Inferior parietal cortex (tissue), 1 donor: ENCODE data around the gene CCDC33.

Experiments used
- DNase-seq: peaks from one replicate; pipeline ENCODE4 v3.0.0-alpha.2; 2016; ENCODE audit errors: extremely low spot score

Gene CCDC33

GRCh38 chr15:74229686-74230085, 6.4 kb upstream of the CCDC33 start:
- no peak for DNase-seq

DNA sequence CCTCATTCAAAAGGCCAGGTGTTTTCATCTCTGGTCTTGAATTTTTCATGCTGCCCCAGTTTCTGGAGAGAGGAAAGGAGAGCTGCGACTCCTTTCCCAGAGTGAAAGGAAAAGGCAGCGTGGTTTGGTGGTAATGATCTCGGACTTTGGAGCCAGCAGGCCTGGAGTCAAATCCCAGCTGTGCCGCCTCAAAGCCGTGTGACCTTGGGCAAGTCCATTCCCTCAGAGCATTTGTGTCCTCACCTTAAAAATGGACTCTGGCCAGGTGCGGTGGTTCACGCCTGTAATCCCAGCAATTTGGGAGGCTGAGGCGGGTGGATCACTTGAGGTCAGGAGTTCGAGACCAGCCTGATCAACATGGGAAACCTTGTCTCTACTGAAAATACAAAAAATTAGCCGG, 4.7 kb upstream of the CCDC33 start:
- DNase-seq = no peak

DNA sequence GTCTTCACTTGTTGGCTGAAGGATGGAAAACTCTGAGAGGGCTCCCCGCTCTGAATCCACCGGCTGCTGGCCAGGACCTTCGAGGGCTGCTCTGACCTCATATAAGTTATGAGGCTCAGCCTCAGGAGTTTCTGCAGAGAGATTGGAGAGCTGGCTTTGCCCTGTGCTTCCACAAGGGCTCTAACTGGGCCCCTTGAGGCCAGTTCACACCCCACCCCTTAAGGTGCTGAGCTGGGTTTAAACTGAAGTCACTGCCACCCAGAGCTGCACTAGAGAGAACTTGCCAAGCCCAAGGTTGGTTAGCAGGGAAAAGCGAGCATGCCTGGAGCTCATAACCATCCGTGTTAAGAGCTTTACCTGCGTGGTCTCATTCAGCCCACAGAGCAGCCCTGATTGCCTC, 2.8 kb upstream of the CCDC33 start:
- DNase-seq = no peak

- DNase-seq = no peak
Observed at GRCh38 chr15:74233851-74234597, 2.1 kb upstream of the CCDC33 start.

DNA sequence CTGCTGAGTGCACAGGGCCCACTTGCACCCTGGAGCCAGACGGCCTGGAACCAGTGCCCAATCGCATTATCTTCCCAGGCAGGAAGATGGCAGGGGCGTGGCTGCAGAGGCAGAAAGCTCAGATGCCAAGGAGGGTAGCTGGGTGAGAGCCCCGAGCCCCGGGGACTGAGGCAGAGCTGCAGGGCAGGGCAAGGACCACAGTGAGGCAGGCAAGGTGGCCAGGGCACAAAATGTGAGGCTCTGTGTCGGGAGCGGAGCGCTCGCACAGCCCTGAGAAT, 1.6 kb upstream of the CCDC33 start:
- no peak for DNase-seq

DNA sequence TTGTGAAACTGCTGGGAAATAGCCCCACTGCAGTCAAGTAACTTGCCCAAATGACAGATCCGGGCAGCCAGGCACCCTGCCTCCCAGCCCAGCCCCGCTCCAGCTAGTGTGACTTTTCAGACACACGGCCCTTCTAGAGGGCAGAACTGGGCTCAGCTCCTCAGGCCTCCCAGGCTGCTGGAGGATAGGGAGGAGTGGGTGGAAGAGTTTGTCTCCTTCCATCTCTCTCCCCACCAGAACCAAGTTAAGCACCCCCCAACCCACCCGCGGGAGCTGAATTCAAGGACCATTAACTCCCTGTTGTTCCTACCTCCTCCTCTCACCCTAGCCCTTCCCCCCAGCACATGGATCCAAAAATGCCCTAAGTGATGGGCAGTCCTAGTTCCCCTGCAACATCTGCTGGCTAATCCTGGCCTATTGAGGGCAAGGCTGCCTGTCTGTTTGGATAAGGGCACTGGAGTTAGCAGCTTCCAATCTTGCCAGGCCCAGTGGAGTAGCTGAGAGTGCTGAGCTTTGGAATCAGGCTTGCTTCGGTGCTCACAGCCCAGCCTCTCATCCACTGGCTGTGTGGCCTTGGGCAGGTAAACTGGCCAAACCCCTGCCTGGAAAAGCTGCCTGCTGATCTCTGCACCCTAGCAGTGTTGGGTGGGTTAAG, 3.1 kb downstream of the CCDC33 start:
- no peak for DNase-seq

GRCh38 chr15:74240002-74240568, 4.0 kb downstream of the CCDC33 start:
- DNase-seq = peak; percentile 82

DNA sequence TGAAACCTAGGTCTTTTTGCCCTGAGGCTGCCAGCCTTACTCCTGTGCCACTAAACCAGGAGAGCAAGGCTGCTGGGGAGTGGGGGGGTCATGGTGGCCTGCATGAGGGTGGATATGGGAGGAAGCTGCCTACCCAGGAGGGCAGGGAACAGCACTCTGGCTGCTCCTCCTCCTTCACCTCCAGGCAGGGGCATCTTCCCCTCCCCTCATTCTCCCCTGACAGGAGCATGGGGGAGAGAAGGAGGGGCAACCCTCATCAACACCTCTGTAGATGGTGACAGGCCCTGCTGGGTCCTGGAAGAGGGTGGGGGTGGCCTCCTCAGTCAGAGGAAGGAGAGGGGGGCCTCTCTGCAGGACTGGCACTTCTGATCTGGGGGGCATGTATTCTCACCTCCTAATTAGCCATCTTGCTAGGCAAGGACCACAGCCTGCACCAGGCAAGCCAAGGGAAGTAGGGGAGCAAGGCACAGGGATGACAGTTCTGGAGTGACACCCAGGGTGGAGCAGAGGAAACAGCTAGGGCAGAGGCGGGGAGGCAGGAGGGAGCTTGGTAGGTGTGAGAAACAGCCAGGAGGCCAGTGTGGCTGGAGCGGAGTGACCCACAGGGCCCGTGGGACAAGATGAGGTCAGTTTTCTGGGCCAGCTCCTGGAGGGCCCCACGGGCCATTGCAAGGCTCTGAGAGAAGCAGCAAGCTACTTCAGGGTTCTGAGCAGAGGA, 4.9 kb downstream of the CCDC33 start:
- DNase-seq = no peak

- no peak for DNase-seq
Observed at GRCh38 chr15:74242441-74243185, 6.5 kb downstream of the CCDC33 start.

DNA sequence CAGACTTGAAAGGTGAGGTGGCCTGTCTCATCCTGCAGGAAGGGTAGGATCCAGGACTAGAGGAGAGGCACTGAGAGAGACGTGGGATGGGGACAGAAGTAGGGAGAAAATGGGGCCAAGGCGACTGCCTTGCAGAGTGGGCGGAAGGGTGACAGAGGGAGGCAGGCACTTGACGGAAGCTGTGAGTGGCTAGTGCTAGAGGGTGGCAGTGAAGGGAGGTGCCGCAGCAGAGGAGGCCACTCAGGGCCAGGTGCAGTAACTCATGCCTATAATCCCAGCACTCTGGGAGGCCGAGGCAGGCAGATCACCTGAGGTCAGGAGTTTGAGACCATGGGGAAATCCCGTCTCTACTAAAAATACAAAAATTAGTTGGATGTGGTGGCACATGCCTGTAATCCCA, 7.3 kb downstream of the CCDC33 start:
- no peak for DNase-seq

DNA sequence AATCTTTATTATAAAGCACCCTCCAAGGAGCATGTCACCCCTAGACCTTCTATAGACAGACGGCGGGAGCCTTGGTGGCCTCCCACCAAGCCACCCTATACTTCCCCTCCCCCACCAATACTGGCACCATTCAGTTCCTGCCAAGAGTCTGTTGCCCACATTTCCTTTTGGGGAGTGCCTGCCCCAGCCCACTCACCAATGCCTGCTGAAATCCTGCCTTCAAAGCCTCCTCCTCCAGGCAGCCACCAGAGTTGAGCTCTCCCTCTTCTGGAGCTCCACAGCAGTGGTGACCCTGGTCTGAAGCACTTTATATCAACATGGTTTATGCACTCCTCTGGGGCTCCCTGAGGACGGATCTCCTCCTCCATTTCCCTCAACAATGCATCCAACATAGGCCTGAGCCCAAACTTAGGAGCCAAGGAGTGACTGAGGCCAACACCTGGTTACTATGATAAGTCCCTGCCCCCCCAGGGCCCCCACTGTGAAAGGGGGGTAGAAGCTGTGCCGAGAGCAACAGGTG, 8.8 kb downstream of the CCDC33 start:
- DNase-seq = no peak

- DNase-seq = no peak
Observed at GRCh38 chr15:74245342-74245931, 9.3 kb downstream of the CCDC33 start.

GRCh38 chr15:74250266-74250665, 14.1 kb downstream of the CCDC33 start:
- DNase-seq = no peak

DNA sequence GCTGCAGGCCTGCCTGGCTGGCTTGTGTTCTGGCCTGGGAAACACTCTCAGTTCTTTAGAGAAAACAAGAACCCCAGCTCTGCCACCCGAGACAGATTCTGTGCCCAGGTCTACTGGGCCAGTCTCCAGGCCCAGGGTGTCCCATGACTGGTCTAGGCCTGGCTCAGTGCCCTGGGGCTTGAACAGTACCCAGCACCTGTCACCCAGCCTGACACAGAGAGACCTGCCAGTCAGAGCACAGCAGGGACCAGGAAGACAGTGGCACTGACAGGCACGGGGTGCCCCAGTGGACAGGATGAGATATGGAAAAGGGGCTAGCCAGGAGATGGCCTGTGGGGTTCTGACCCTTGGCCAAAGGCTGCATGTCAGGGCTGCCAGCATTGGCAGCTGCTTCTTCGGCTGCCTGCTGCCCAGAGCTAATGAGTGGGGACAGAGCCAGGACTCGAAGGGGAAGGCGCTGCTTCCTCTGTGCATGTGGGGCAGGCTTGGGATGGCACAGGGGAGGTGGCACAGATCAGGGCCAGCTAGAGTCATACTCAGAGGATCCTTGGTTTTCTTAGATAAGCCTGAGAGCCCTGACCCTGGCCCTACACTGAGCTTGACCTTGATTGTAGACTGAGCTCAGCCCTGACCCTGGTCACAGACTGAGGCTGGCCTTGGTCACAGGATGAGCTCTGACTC, 15.1 kb downstream of the CCDC33 start:
- peak; percentile 57 for DNase-seq

GRCh38 chr15:74252291-74252690, 16.2 kb downstream of the CCDC33 start:
- no peak for DNase-seq

GRCh38 chr15:74252721-74253120, 16.6 kb downstream of the CCDC33 start:
- DNase-seq = no peak

DNA sequence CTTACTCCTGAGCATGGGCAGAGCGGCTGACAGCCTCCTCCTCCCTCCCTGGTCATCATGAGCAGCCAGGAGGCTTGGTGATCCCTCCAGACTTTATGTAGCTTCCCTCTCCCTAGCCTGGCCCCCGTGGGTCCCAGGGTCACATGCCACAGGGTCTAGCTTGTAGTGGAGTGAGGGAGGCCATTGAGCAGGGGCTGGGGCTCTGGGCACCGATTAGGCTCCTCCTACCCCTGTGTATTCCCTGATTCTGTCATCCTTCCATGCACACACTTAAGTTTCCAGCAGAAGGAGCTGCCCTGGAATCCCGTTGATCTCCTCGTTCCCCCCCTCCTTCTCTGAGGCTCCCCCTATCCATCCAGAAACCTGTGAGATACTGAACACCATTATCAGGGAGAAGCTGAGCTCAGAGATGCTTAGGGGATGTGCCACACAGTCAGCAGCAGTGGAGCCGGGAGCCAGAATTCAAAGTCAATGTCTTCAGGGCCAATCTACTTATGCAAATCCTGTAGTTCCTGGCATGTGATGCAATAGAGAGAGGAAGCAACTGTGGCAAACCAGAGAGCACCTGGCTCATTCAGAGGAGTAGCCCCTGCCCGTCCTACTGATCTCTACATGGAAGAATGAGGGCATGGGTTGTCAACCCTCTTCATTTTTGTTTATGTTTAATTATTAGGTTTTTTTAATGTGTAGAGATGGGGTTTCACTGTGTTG, 17.2 kb downstream of the CCDC33 start:
- DNase-seq = no peak

GRCh38 chr15:74257105-74257504, 21.0 kb downstream of the CCDC33 start:
- no peak for DNase-seq

GRCh38 chr15:74257623-74258022, 21.5 kb downstream of the CCDC33 start:
- no peak for DNase-seq
